Glomerular endothelial cell (primary cell): ENCODE results near the gene TBC1D10B. TPM values are rescaled to one million over a fixed set of nuclear protein-coding genes. Genes with fewer than 3 reads are reported as not detected.
"Not testable (repeated sequence)": the region's sequence is repeated elsewhere in the genome, so short reads cannot be mapped to it uniquely, and the experiment has no call there.

Experiments
- DNase-seq: peaks from one replicate; pipeline ENCODE4 v3.0.0-alpha.2; 2011; ENCODE audit warnings: low read depth, low spot score; ENCODE audit errors: extremely low read depth
- total RNA-seq: library from RNA; depleted of rRNA; stranded (reverse); fragments of >200 nt; gene quantifications from 2 replicates; pipeline ENCODE4 v1.2.3, GENCODE V29; 2015

Gene TBC1D10B
- total RNA-seq, 1 donor from 2014 or later = 61.4 TPM

- DNase-seq = no peak
These were observed 27.7 kb upstream of the TBC1D10B start for GRCh38 chr16:30397776-30398660.

GRCh38 chr16:30397056-30397455 is 26.8 kb upstream of the TBC1D10B start:
- no peak for DNase-seq

- DNase-seq = not testable (repeated sequence)
These were observed 26.3 kb upstream of the TBC1D10B start for GRCh38 chr16:30396627-30397026.

- DNase-seq = no peak
These were observed 25.8 kb upstream of the TBC1D10B start for GRCh38 chr16:30395992-30396585.

GRCh38 chr16:30395155-30395991 is 25.1 kb upstream of the TBC1D10B start, which contains the start of gene ZNF48:
ZNF48 (plus strand) TSS chr16:30395420; CDS start chr16:30395795, 375 bp downstream.
- no peak for DNase-seq

- DNase-seq = no peak
These were observed 24.4 kb upstream of the TBC1D10B start for GRCh38 chr16:30394592-30395154.

- no peak for DNase-seq
These were observed 13.2 kb upstream of the TBC1D10B start for GRCh38 chr16:30383521-30383920.

GRCh38 chr16:30382111-30382881 is 12.0 kb upstream of the TBC1D10B start, which contains the start of gene SEPTIN1:
SEPTIN1 (minus strand) TSS chr16:30382561; CDS start chr16:30382542, 19 bp downstream.
- no peak for DNase-seq

- DNase-seq = no peak
These were observed 11.2 kb upstream of the TBC1D10B start for GRCh38 chr16:30381291-30382041.

GRCh38 chr16:30380803-30381208 is 10.5 kb upstream of the TBC1D10B start:
- no peak for DNase-seq

GRCh38 chr16:30380072-30380802 is 9.9 kb upstream of the TBC1D10B start:
- DNase-seq = no peak

- no peak for DNase-seq
These were observed 9.0 kb upstream of the TBC1D10B start for GRCh38 chr16:30379158-30379783.

GRCh38 chr16:30378236-30379157 is 8.2 kb upstream of the TBC1D10B start:
- no peak for DNase-seq

- no peak for DNase-seq
These were observed 7.5 kb upstream of the TBC1D10B start for GRCh38 chr16:30377812-30378235.

GRCh38 chr16:30377050-30377811 is 6.9 kb upstream of the TBC1D10B start:
- no peak for DNase-seq

GRCh38 chr16:30376461-30376902 is 6.2 kb upstream of the TBC1D10B start:
- no peak for DNase-seq
